Renal cortical epithelial cell (primary cell): ENCODE measurements around the gene ICA1. TPM values are rescaled to one million over a fixed set of nuclear protein-coding genes. Genes with fewer than 3 reads are reported as not detected.

Source experiments
- DNase-seq: peaks from one replicate; pipeline ENCODE4 v3.0.0-alpha.2; 2011; ENCODE audit warnings: low read depth
- total RNA-seq: library from RNA; depleted of rRNA; stranded (reverse); fragments of >200 nt; gene quantifications from 2 replicates; pipeline ENCODE4 v1.2.3, GENCODE V29; 2014

Gene ICA1
- total RNA-seq, 1 donor from 2014 or later = 13.7 TPM

DNA sequence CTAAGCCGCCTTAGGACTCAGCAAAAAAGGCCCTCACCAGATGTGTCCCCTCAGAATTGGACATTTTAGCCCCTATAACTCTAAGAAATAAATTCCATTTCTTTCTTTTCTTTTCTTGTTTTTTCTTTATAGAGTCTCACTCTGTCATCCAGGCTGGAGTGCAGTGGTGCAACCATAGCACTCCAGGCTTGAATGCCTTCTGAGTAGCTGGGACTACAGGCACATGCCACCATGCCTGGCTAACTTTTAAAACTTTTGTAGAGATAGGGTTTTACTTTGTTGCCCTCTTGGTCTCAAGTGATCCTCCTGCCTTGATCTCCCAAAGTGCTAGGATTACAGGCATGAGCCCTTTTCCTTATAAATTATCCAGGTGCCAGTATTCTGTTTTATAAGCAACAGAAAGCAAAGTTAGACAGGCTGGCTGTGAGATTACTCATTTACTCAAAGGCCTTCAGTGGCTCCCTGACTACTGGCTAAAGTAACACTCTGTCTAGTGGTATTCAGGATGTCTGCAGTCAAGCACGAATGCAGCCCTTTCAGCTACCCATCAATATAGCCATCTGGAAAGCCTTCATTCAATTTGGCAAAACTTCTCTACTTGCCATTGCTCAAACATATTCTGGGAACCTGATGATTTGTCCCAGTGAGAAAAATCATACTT lies 128.6 kb downstream of the ICA1 start:
- DNase-seq = peak; percentile 91

- DNase-seq = no peak
Observed at GRCh38 chr7:8131694-8132605, 130.0 kb downstream of the ICA1 start.

DNA sequence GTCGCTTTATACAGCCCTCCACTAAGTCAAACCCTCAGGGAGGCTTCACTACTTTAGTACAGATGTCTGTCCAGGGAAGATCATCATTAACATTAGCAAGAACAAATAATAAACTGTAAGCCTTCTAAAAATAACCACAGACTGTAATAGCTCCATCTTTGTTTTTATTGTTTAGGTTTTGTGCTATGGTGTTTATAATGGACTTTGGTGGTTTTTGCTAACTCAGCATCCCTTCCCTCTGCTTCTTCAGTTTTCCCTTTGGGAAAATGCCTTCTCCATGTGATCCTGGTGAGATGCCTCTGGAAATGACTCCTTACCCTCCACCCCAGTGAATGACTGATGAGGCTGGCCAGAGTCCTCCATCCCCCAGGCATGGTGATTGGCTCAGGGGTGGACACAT lies 131.3 kb downstream of the ICA1 start:
- no peak for DNase-seq

DNA sequence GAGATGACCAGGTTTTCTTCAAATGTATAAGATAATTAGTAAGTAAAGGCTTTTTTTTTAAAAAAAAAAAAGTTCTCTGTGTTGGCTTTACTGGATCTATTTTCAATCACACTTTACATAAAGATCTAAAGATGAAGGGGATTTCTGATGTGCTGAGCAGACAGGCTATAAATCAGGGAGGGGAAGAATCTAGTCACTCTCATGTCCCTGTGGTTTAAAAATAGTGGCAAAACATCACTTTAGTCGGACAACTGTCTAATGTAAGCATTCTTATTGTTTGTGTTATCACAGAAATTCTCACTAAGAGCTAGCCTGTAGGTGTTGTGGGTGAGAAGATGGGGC lies 132.7 kb downstream of the ICA1 start:
- no peak for DNase-seq

DNA sequence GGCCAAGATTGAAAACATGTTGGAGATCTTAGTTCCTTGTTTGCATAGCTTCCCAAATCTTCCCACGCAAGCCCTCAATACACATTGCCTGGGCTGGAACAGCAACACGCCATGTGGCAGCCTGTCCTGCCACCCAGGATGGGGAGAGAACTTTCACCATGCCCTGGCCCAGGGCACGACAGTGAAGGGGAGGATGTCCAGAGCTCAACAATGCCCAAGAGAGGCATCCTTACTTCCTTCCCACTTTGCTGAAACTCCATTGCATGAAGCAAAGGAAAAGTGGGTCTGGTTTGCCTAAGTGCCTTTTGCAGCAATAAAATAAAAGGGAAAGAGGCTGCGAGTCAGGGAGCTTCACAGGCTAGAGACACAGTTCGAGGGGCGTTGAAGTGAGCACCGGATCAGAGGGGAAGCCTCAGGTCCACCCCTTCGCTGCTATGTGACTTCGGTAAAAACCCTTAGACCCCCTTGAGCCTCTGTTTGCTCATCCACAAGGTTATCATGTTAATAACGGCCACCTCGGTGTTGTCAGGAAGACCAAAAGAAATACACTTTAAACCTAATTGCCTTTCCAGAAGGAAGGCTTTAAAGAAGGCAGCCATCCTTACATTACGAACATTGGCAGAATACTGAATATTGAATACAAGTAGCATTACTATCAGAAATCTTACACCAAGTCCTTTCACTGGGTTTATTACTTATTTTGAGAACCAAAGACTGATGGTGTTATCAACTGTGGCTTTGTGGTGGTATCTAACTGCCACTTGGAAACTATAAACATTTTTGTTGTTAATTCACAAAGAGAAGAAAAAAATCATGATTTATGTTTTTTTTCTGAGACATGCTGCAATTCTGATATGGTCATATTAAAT lies 133.3 kb downstream of the ICA1 start:
- DNase-seq = no peak

- DNase-seq = no peak
Observed at GRCh38 chr7:8126601-8127167, 135.3 kb downstream of the ICA1 start.

DNA sequence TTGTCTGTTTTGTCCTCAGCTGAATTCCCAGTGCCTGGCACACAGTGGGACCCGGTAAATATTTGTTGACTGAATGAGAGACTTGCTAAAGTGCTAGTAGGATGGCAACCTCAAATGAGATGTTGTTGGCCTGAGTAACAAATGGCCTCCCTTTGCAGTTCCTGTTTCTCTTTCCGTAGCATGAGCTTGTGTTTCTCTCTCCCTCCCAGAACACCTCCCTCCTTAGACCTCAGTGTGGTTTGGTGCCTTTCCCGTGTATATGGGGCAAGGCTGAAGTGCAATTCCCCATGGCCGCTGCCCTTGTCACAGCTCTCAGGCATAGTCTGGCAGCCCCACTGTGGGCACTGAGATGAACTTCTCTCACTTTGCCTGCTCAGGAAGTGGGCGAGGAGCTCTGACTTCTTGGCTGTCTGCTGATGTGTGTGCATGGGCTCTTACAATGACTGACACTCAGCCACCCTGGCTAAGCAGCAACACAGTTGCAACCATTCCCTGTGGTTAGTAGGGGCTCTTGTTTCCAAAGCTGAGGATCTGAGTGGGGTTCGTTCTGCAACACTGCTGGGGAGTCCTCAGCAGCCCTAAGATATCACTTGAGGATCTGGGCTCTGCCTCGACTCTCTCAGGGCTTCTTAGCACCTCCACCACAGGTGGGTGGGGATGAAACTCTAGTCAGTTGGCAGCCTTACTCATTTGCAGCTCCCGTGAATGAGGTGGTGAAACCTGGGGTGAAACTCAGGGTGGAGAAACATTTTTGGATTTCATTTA lies 136.1 kb downstream of the ICA1 start:
- DNase-seq = no peak

- no peak for DNase-seq
Observed at GRCh38 chr7:8121243-8121642, 140.7 kb downstream of the ICA1 start.

GRCh38 chr7:8120390-8121058 lies 141.4 kb downstream of the ICA1 start:
- DNase-seq = no peak

DNA sequence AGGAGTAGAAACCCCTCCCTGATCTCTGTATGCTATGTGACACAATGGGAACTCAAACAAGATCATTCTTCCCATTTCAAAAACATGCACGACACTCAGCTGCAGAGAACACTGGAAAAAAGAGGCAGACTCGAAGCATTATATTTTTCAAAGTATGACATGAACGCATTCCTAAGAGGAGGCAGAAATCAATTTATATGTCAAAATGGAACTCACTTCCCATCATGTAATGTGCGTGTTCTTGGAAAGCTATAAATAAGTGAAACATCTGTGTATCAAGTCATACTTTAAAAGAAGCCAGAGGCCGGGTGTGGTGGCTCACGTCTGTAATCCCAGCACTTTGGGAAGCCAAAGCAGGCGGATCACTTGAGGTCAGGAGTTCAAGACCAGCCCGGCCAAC lies 142.7 kb downstream of the ICA1 start:
- DNase-seq = no peak

GRCh38 chr7:8117195-8117594 lies 144.8 kb downstream of the ICA1 start:
- no peak for DNase-seq

DNA sequence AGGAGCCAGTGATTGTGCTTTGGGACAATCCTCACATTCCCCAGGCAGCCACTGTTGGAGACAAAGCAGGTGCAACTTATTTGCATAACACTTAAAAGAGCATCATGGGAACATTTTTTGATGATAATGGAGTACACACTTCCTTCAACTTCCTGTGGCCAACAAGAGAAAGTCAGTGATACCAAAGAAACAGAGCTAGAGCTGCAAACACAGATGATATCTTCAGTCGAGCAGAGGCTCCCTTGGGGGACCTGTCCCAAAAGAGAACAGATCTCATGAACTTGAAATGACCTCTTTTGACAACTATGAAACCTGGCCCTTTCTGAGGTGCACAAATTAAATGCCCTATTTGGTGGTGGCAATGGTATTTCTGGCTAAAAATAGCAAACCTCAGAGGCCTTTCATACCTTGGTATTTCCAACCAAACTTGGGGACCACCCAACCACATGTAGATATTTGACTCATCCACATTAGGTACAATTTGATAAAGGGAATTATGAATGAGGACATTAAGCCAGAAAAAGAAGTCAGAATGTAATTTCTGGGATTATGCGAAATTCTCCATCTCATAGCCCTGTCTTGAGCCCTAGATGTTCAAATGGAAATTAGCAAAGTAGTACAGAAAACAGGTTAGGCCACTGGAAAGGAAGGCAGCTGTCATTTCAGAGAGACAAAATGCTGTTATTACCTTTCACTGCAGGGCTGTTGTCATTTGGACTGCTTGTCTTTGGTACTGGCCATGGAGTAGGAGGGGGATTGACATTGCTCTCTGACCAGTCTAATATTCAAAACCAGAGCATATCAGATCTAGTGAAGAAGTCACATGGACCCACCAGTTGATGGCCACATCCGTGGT lies 146.2 kb downstream of the ICA1 start:
- DNase-seq = no peak

GRCh38 chr7:8114175-8114574 lies 147.8 kb downstream of the ICA1 start:
- no peak for DNase-seq

GRCh38 chr7:8113184-8113583 lies 148.8 kb downstream of the ICA1 start:
- no peak for DNase-seq

DNA sequence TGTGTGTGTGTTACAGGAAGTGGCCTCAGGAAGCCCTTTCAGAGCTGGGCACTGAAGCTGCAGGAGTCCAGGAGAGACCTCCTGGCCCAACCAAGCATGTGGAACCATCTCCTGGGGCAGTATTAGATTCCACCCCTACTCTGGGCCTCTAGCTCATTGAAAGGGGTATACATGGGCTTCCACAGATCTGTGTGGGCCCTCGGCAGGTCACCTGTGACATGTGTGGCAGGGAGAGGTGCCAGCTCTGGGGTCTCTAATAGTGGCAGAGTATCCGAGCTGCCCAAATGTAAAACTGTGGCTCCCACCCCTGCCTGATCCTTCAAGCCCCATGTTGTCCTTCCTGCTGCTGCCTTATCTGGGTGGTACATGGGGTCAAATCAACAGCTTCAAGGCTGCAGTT lies 149.3 kb downstream of the ICA1 start:
- no peak for DNase-seq

- no peak for DNase-seq
Observed at GRCh38 chr7:8111282-8111960, 150.5 kb downstream of the ICA1 start.

GRCh38 chr7:8109196-8110022 lies 152.6 kb downstream of the ICA1 start:
- peak; percentile 88 for DNase-seq

DNA sequence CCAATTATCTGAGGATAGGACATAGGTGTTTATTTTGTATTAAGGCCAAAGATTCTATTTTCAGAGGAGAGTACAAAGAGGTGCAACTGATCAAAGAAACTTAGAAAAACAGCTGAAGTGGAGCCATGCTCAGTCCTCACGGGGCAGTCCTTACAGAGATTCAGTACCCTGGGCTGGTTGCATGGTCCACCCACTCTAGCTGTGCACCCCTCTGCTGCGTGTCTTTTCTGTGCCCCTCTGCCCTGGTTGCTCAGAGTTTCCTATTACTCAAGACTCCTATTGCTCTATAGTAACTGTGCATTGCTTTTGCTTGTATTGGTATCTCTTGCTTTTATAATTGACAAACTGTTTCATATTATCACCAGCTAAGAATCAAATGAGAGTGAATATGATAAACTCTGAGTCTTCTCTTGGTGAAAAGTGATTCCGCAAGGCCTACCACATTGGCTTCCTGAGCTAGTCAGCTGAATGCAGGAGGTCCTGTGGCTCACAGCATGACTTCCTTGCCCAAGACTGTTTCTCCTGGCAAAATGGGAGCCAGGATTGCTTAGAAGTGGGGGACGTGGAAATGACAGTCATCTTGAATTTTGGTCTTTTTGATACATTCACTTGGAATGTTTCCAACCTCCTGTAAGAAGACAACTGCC lies 156.4 kb downstream of the ICA1 start:
- DNase-seq = no peak
